Peyer's patch (tissue), 4 donors: ENCODE measurements around the gene GRHL3. TPM values are rescaled to one million over a fixed set of nuclear protein-coding genes. Genes with fewer than 3 reads are reported as not detected.
"Not testable (repeated sequence)": the region's sequence is repeated elsewhere in the genome, so short reads cannot be mapped to it uniquely, and the experiment has no call there.

ENCODE experiments used
- DNase-seq, 3 donors: peaks; one replicate each; pipeline ENCODE4 v3.0.0-alpha.2; 2017 to 2019
- H3K27ac ChIP-seq, 4 donors: fragments of 200-600 bp; sonication (generic); one replicate each; pipeline ENCODE4 v1.5.1; 2016 to 2019
- H3K27me3 ChIP-seq, 2 donors: fragments of 200-600 bp; sonication (generic); one replicate each; pipeline ENCODE4 v1.5.1; 2019
- H3K36me3 ChIP-seq, 3 donors: fragments of 200-600 bp; sonication (generic); one replicate each; pipeline ENCODE4 v1.5.1; 2016 to 2019
- H3K4me1 ChIP-seq, 4 donors: fragments of 200-600 bp; sonication (generic); one replicate each; pipeline ENCODE4 v1.5.1; 2016 to 2019
- H3K4me3 ChIP-seq, 4 donors: fragments of 200-600 bp; sonication (generic); 1 replicate in 3 of 4; 2 replicates in 1 of 4; pipeline ENCODE4 v1.5.1; 2016 to 2019; ENCODE audit warnings: mild to moderate bottlenecking in 1 of 4
- H3K9me3 ChIP-seq, 4 donors: fragments of 200-600 bp; sonication (generic); one replicate each; pipeline ENCODE4 v1.5.1; 2016 to 2019; ENCODE audit warnings: mild to moderate bottlenecking in 1 of 4
- POLR2A ChIP-seq, 2 donors: fragments of 450-650 bp; IDR thresholded peaks; one replicate each; pipeline ENCODE4 v1.5.1; 2017; ENCODE audit warnings: antibody characterized with exemption in 2 of 2, mild to moderate bottlenecking in 2 of 2, moderate library complexity in 2 of 2
- total RNA-seq, 4 donors: library from RNA; depleted of rRNA; stranded (reverse); fragments of >200 nt; gene quantifications; one replicate each; pipeline ENCODE4 v1.1.0, GENCODE V29; 2016
- TF ChIP-seq, protein P1 (sequence below), 6 experiments: fragments of 450-650 bp in 4 of 6; fragments of 200-600 bp in 2 of 6; sonication (generic) in 1 of 6; IDR thresholded peaks; one replicate each; pipeline ENCODE4 v1.5.1; 2017 to 2019; ENCODE audit warnings: antibody characterized with exemption in 6 of 6, mild to moderate bottlenecking in 3 of 6, moderate library complexity in 1 of 6

Gene GRHL3
- total RNA-seq: 1 to 10 TPM in 1 of 4 donors, under 1 TPM in 2, not detected in 1; 0.35 to 1.1 (median 0.66) TPM

DNA sequence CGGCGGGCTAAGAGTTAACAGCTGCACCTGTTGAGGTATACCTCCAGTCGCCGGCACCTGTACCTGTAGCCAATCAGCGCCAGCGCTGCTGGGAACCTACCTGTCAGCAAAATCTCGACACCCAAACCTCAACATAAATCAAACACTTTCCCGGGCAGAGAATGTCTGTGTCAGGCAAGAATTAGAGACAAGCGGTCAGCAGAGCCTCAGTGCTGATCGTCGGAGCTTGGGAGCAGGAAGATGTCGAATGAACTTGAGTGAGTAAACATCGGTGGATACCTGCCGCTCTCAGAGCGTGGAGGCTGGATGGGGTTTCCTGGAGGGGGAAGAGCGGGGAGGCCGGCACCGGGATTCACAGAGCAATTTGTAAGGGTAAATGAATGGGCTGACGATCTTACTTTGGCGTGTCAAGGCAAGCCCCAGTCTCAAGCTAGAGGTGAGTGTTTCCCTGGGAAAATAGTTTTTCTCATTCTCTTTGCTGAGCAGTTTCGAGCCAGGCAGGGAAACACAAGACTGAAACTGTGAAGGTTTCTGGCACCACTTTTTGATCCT lies at the start of gene GRHL3:
Gene GRHL3, plus strand, starts transcription at position 46 of the 552 bp plus-strand sequence. Its CDS starts 195 bp downstream, at position 241.
- DNase-seq: peak in 2 of 3 donors; percentile 62 to 66
- Histone ChIP-seq H3K4me1 (peaks cover 0 to 24% (median 9%) of the 10 kb centered on the region in 4 donors), H3K9me3 (no peaks in the 10 kb centered on the region), H3K36me3 (no peaks in the 10 kb centered on the region), H3K4me3 (peak within 1 kb of the TSS in 2 of 4 donors; percentile 17 to 35), H3K27me3 (no peaks in the 10 kb centered on the region), H3K27ac (no peak within 1 kb of the TSS)
- TF ChIP-seq, protein P1, sequence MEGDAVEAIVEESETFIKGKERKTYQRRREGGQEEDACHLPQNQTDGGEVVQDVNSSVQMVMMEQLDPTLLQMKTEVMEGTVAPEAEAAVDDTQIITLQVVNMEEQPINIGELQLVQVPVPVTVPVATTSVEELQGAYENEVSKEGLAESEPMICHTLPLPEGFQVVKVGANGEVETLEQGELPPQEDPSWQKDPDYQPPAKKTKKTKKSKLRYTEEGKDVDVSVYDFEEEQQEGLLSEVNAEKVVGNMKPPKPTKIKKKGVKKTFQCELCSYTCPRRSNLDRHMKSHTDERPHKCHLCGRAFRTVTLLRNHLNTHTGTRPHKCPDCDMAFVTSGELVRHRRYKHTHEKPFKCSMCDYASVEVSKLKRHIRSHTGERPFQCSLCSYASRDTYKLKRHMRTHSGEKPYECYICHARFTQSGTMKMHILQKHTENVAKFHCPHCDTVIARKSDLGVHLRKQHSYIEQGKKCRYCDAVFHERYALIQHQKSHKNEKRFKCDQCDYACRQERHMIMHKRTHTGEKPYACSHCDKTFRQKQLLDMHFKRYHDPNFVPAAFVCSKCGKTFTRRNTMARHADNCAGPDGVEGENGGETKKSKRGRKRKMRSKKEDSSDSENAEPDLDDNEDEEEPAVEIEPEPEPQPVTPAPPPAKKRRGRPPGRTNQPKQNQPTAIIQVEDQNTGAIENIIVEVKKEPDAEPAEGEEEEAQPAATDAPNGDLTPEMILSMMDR (IDR thresholded peaks at IDR 0.05): no peak
- TF ChIP-seq POLR2A (IDR thresholded peaks at IDR 0.05): no peak

GRCh38 chr1:24274203-24275103 lies 44.7 kb upstream of the GRHL3 start:
- H3K9me3 ChIP-seq, DNase-seq, H3K36me3 ChIP-seq, H3K27me3 ChIP-seq, H3K4me3 ChIP-seq, H3K27ac ChIP-seq, H3K4me1 ChIP-seq: not testable (repeated sequence)

DNA sequence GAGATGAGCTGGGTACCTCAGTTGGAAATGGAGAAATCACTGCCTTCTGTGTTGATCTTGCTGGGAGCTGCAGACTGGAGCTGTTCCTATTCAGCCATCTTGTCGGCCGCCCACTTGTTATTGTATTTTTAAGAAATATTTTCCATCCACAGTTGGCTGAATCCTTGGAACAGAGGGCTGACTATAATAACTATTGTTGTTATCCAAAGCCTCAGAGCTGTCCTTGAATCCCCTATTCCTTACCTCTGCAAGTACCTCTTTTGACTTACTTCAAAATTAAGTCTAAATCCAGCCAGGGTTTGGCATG lies 44.1 kb upstream of the GRHL3 start:
- no peak overlapping the region for H3K27ac ChIP-seq
- H3K27me3 ChIP-seq: no peaks in the 10 kb centered on the region
- H3K4me1 ChIP-seq: peaks cover 0 to 4% (median 0%) of the 10 kb centered on the region in 4 donors
- no peaks in the 10 kb centered on the region for H3K36me3 ChIP-seq
- H3K9me3 ChIP-seq: peaks cover 0 to 1% (median 0%) of the 10 kb centered on the region in 4 donors
- H3K4me3 ChIP-seq: no peak overlapping the region
- TF ChIP-seq, protein P1 (IDR thresholded peaks at IDR 0.05): no peak
- TF ChIP-seq POLR2A (IDR thresholded peaks at IDR 0.05): no peak
- no peak for DNase-seq

- peak in 1 of 3 donors; percentile 22 for DNase-seq
- H3K9me3 ChIP-seq: no peaks in the 10 kb centered on the region
- H3K4me3 ChIP-seq: no peak overlapping the region
- peaks cover 0 to 4% (median 0%) of the 10 kb centered on the region in 4 donors for H3K4me1 ChIP-seq
- H3K27ac ChIP-seq: no peak overlapping the region
- no peaks in the 10 kb centered on the region for H3K27me3 ChIP-seq
- TF ChIP-seq, protein P1 (IDR thresholded peaks at IDR 0.05): no peak
- TF ChIP-seq POLR2A (IDR thresholded peaks at IDR 0.05): no peak
- no peaks in the 10 kb centered on the region for H3K36me3 ChIP-seq
These were observed 43.6 kb upstream of the GRHL3 start for GRCh38 chr1:24275510-24275909.

GRCh38 chr1:24276791-24277190 lies 42.4 kb upstream of the GRHL3 start:
- H3K27me3 ChIP-seq: no peaks in the 10 kb centered on the region
- DNase-seq: no peak
- no peak overlapping the region for H3K4me3 ChIP-seq
- H3K36me3 ChIP-seq: no peaks in the 10 kb centered on the region
- no peak overlapping the region for H3K27ac ChIP-seq
- no peak for TF ChIP-seq POLR2A (IDR thresholded peaks at IDR 0.05)
- TF ChIP-seq, protein P1 (IDR thresholded peaks at IDR 0.05): no peak
- peaks cover 0 to 4% (median 0%) of the 10 kb centered on the region in 4 donors for H3K4me1 ChIP-seq
- no peaks in the 10 kb centered on the region for H3K9me3 ChIP-seq
